Brain microvascular endothelial cell (primary cell): ENCODE measurements around the gene COA8.

Source experiments
- DNase-seq: peaks from one replicate; pipeline ENCODE4 v3.0.0-alpha.2; 2020
- H3K27ac ChIP-seq: fragments of 250-450 bp; sonication (Bioruptor Pico); 2 replicates; pipeline ENCODE4 v1.5.1; 2020; ENCODE audit warnings: mild to moderate bottlenecking, moderate library complexity
- H3K27me3 ChIP-seq: fragments of 250-450 bp; sonication (Bioruptor Pico); replicated peaks from 2 replicates; pipeline ENCODE4 v1.5.1; 2020; ENCODE audit warnings: mild to moderate bottlenecking
- H3K36me3 ChIP-seq: fragments of 250-450 bp; sonication (Bioruptor Pico); replicated peaks from 2 replicates; pipeline ENCODE4 v1.5.1; 2020; ENCODE audit warnings: mild to moderate bottlenecking
- H3K4me3 ChIP-seq: 2 replicates; pipeline ENCODE4 v1.5.1; 2011; ENCODE audit warnings: low read depth, mild to moderate bottlenecking, control low read depth, low read length, moderate library complexity
- CTCF ChIP-seq: IDR thresholded peaks from 2 replicates; pipeline ENCODE4 v1.5.1; 2011; ENCODE audit warnings: low read depth, mild to moderate bottlenecking, moderate library complexity, low read length, control low read depth, inconsistent platforms; ENCODE audit errors: missing control alignments
- in situ Hi-C: cut with HindIII; loops from 2 replicates; pipeline ENCODE4 v1.10.0; 2017; ENCODE audit warnings: low sequenced_read_pairs, low pct_ligation_motif_present

The COA8 gene

GRCh38 chr14:103533137-103533998 is 29.4 kb upstream of the COA8 start:
- in situ Hi-C loops, result no loop called here
- Histone ChIP-seq H3K4me3 (no peak overlapping the region), H3K27me3 (no peaks in the 10 kb centered on the region), H3K27ac (no peak overlapping the region), H3K36me3 (peaks cover 7% of the 10 kb centered on the region)
- DNase-seq, result no peak
- TF ChIP-seq CTCF, result no peak

GRCh38 chr14:103533999-103534575 is 28.7 kb upstream of the COA8 start:
- Histone ChIP-seq H3K36me3 (peaks cover 7% of the 10 kb centered on the region), H3K27me3 (no peaks in the 10 kb centered on the region), H3K4me3 (no peak overlapping the region), H3K27ac (no peak overlapping the region)
- no peak for DNase-seq
- in situ Hi-C loops, result no loop called here
- no peak for TF ChIP-seq CTCF

GRCh38 chr14:103534576-103535061 is 28.1 kb upstream of the COA8 start:
- H3K27me3 ChIP-seq, result no peaks in the 10 kb centered on the region
- no peak for TF ChIP-seq CTCF
- no peak overlapping the region for H3K4me3 ChIP-seq
- in situ Hi-C loops, result no loop called here
- DNase-seq, result no peak
- no peak overlapping the region for H3K27ac ChIP-seq
- H3K36me3 ChIP-seq, result peaks cover 7% of the 10 kb centered on the region

GRCh38 chr14:103535081-103535890 is 27.5 kb upstream of the COA8 start:
- Histone ChIP-seq H3K27me3 (no peaks in the 10 kb centered on the region), H3K27ac (no peak overlapping the region), H3K36me3 (peaks cover 7% of the 10 kb centered on the region), H3K4me3 (no peak overlapping the region)
- in situ Hi-C loops, result no loop called here
- DNase-seq, result no peak
- no peak for TF ChIP-seq CTCF

GRCh38 chr14:103535891-103536565 is 26.7 kb upstream of the COA8 start:
- Histone ChIP-seq H3K4me3 (no peak overlapping the region), H3K27ac (no peak overlapping the region), H3K36me3 (peaks cover 7% of the 10 kb centered on the region), H3K27me3 (no peaks in the 10 kb centered on the region)
- in situ Hi-C loops, result no loop called here
- DNase-seq, result no peak
- no peak for TF ChIP-seq CTCF
